Bone marrow (tissue), 2 donors: ENCODE data around the gene PXT1.

Experiments
- DNase-seq, 2 donors: peaks; one replicate each; lab custom pipeline; 2025; lab: John Stamatoyannopoulos, UW

The PXT1 gene

DNA sequence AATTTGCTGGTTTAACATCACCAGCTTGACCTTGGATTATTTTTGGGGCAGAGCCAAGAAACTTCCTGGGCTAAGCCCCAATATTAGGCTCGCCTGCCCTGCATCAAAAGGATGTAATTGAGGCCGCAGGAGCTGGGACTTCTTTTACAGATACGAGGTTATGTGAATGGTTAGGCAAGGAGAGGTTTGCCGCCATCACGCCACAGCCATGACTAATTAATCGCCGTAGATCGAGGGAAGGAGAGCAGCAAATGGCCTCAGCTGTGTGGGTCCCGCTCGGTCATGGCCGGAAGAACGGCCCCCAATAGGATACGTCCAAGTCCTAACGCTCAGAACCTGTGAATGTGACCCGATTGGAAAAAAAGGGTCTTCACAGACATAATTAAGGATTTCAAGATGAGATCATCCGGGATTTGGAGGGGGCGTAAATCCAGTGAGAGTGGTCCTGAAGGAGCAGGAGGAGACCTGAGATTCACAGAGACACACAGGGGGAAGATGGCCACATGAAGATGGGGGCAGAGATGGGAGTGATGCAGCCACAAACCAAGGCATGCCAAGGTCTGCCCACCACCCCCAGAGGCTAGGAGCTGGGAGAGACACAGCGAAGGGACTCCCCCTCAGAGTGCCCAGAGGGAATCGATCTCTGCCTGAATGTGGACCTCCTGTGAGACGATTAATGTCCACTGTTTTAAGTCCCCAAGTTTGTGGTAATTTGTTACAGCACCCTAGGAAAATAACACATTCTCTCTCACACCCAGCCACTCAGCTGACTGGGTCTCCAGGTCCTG, 96.0 kb downstream of the PXT1 start:
- DNase-seq: no peak

DNA sequence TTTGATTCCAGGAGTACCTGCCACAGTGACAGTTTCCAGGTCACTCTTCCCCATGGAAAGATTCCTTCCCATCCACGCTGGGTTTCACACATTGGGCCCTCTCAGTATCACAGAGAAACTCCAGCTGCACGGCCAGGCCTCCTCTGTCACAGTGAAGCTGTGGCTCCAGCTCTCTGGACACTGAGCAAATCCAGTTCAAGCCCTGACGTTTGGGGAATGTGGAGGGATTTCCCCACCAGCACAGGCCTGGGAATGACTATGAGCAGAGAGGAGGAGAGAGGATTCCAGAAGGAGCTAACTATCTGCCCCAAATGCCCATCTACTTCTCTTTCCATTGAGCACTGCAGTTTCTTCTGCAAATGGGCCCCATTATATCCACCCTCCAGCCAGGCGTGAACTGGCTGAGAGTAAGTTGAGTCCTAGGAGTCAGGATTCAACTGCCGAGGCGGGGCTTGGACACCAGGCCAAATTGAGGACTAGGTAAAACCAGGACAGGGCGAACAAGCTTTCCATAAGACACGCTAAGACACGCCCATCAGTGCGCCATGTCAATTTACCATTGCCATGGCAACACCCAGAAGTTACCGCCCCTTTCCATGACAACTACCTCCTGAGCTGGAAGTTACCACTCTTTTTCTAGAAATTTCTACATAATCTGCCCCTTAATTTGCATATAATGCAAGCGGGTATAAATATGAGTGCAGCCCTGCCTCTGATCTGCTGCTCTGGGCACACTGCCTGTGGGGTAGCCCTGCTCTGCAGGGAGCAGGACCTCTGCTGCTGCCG, 96.8 kb downstream of the PXT1 start:
- no peak for DNase-seq

DNA sequence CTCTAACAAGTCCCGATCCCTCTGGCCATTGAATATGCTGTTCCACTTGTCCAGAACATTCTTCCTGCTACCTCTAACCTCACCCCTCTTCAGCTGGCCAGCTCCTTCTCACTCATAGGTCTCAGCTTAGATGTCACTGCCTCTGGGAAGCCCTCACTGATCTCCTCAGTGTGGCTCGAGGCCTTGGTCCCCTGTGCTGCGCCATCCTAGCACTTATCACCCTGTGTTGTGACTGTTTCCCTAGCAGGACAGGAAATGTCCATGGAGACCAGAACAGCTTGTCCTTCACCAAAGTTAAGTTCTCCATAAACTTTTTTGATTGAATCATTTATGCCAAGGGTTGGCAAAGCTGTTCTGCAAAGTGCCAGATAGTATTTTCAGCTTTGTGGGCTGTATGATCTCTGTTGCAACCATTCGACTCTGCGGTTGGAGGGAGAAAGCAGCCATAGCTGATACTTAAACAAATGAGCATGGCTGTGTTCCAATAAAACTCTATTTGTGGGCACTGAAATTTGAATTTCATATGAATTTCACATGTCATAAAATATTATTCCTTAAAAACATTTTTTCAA, 99.5 kb downstream of the PXT1 start:
- DNase-seq: no peak

DNA sequence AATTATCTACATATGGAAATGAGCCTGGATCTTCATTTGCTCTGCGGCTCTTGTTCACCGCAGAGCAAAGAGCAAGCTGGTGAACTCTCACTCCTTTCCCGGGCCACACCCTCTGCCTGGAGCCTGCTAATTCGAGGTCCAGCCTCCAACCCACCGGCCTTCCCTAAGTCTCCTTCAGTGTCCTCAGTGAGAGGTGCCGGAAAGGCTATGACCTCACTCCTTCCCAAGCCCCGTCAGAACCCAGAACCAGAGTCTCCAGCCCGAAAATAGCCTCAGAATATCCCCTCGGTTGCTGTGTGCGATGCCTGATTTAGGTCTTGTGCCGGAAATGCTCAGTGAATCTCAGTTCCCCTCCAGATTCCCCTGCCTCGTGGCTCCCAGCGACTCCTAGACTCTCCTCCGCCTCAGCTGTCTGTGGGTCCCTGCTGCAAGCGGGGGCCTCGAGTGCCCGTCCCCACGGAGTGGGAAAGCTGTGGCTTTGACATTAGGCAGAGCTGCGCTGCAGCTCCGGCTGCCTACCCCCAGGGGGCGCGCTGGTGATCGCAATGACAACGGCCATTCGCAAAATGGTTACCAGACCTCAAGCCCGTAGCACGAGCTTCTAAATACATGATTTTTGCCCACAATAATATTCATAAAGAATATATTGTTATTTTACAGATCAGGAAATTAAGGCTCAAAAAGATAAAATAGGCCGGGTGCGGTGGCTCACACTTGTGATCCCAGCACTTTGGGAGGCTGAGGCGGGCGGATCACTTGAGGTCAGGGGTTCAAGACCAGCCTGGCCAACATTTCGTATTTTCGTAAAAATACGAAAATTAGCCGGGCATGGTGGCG, 101.8 kb downstream of the PXT1 start:
- DNase-seq: peak in 1 of 2 donors; percentile 41
